Measurements from ENCODE around the gene IQSEC1. TPM values are rescaled to one million over a fixed set of nuclear protein-coding genes. Genes with fewer than 3 reads are reported as not detected.

Gene IQSEC1
- total and polyA plus RNA-seq, 2 donors (not counting 3 experiments of a cell fraction or from before 2014, with no cell fraction given): 5.2 to 18.0 TPM

DNA sequence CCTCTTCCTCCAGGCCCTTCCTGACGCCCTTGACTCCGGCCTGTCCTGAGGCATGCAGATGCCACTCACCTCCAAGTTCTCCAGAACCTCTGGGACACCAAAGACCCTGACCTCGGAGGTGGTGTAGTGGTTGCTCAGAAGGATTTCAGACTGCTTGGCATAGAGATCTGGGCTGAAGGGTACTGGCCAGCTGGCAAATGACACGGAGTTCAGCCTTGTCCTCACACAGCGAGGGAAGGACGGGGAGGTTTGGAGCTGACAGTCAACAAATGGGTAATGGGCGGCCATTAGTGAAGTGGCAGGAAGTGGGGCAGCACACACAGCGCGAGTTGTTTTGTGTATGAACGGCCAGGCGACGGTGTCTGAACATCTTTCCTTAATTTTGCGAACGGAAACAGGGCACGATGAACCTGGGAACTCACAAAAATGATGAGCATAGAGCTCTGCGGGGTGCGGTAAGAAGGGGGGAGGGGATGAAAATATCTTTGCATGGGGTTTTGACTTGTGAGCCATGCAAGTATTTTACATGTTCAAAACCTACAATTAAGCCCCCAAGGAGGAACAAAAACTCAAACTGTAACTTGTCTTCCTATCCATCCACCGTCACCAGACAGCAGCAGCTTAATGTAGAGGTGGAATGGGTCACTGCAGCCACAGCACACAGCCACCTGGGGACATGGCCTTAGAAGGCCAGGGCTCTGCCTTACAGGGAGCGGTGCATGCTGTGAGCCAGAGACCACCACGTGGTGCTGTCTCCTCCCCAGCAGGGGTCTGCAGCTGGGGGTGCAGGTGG, 188.2 kb downstream of the IQSEC1 start:
- no peak overlapping the region for H2AFZ ChIP-seq (ENCODE audit: low read depth, low read length)
- TF ChIP-seq MYC (IDR thresholded peaks at IDR 0.05; ENCODE audit: low read depth, low read length) (no peak), EZH2 (IDR thresholded peaks at IDR 0.05; ENCODE audit: borderline replicate concordance, low read depth, low read length, severe bottlenecking) (no peak), FOS (IDR thresholded peaks at IDR 0.05; ENCODE audit: borderline replicate concordance, insufficient read depth, low read length) (no peak), POLR2A (IDR thresholded peaks at IDR 0.05; ENCODE audit: low read depth, low read length) (no peak)
- TF ChIP-seq, protein P1, sequence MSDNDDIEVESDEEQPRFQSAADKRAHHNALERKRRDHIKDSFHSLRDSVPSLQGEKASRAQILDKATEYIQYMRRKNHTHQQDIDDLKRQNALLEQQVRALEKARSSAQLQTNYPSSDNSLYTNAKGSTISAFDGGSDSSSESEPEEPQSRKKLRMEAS (IDR thresholded peaks at IDR 0.05; ENCODE audit: insufficient read depth, insufficient read length): no peak
- dilution Hi-C loops (cut with MboI; ENCODE audit: extremely low pct_ligation_motif_present, low sequenced_read_pairs): no loop called here

DNA sequence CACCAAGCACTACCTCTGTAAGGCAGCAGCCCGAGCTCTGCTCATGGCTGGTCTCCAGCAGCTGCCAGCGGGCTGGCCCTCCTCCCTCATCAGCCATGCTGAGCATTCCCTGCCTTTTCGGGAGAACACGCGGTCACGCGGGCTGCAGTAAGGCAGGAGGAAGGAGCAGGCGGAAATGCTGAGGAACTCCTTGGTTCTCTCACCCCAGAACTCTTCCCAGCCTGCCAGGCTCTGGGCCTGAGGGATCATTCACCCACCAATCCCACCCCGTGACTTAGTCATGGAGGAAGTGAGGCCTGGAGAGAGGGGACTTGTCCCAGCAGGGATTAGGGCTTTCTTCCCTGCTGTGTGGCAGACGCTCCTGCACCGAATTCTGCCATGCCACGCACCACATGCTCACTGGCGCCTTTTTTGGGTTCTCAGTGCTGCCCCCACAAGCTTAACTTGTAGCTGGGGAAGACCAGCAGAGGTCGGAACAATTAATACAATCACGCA, 189.0 kb downstream of the IQSEC1 start:
- no peak for TF ChIP-seq POLR2A (IDR thresholded peaks at IDR 0.05; ENCODE audit: low read depth, low read length)
- TF ChIP-seq JUN (IDR thresholded peaks at IDR 0.05; ENCODE audit: borderline replicate concordance, insufficient read depth, insufficient read length, low read depth): no peak
- no peak for TF ChIP-seq EZH2 (IDR thresholded peaks at IDR 0.05; ENCODE audit: borderline replicate concordance, low read depth, low read length, severe bottlenecking)
- TF ChIP-seq GATA2 (IDR thresholded peaks at IDR 0.05; ENCODE audit: insufficient read depth, insufficient read length, low read depth, low read length): no peak
- TF ChIP-seq MYC (IDR thresholded peaks at IDR 0.05; ENCODE audit: low read depth, low read length): no peak
- TF ChIP-seq POLR2AphosphoS5 (IDR thresholded peaks at IDR 0.05; ENCODE audit: insufficient read depth, low read depth, low read length): no peak
- no peak for TF ChIP-seq FOS (IDR thresholded peaks at IDR 0.05; ENCODE audit: borderline replicate concordance, insufficient read depth, low read length)
- TF ChIP-seq, protein P2, sequence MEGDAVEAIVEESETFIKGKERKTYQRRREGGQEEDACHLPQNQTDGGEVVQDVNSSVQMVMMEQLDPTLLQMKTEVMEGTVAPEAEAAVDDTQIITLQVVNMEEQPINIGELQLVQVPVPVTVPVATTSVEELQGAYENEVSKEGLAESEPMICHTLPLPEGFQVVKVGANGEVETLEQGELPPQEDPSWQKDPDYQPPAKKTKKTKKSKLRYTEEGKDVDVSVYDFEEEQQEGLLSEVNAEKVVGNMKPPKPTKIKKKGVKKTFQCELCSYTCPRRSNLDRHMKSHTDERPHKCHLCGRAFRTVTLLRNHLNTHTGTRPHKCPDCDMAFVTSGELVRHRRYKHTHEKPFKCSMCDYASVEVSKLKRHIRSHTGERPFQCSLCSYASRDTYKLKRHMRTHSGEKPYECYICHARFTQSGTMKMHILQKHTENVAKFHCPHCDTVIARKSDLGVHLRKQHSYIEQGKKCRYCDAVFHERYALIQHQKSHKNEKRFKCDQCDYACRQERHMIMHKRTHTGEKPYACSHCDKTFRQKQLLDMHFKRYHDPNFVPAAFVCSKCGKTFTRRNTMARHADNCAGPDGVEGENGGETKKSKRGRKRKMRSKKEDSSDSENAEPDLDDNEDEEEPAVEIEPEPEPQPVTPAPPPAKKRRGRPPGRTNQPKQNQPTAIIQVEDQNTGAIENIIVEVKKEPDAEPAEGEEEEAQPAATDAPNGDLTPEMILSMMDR (IDR thresholded peaks at IDR 0.05; ENCODE audit: extremely low read depth in 1 of 2, insufficient read depth in 1 of 2, low read depth in 1 of 2, low read length in 2 of 2): no peak
- TF ChIP-seq, protein P1 (IDR thresholded peaks at IDR 0.05; ENCODE audit: insufficient read depth, insufficient read length): no peak
- Histone ChIP-seq H3K9me1 (replicated peaks; ENCODE audit: control insufficient read depth, extremely low read depth, insufficient read depth, low read length) (no peaks in the 10 kb centered on the region), H4K20me1 (replicated peaks; ENCODE audit: control insufficient read depth, extremely low read depth, insufficient read depth, low read length) (no peaks in the 10 kb centered on the region), H3K27me3 (ENCODE audit: control insufficient read depth in 2 of 2, insufficient read depth in 2 of 2, low read length in 2 of 2) (peaks cover 4 to 11% of the 10 kb centered on the region in 2 experiments), H3K4me2 (ENCODE audit: insufficient read depth, low read length) (no peak overlapping the region), H3K4me3 (replicated peaks in 1 of 3; ENCODE audit: insufficient read depth in 1 of 3, low read depth in 1 of 3, low read length in 3 of 3) (no peak overlapping the region), H3K9ac (replicated peaks; ENCODE audit: extremely low read depth, insufficient read depth, low read length) (no peak overlapping the region), H3K4me1 (ENCODE audit: control insufficient read depth, extremely low read depth, insufficient read depth, low read length) (no peaks in the 10 kb centered on the region), H3K36me3 (ENCODE audit: control insufficient read depth in 2 of 2, extremely low read depth in 1 of 2, insufficient read depth in 2 of 2, low read length in 2 of 2) (no peaks in the 10 kb centered on the region), H2AFZ (ENCODE audit: low read depth, low read length) (no peak overlapping the region), H3K27ac (ENCODE audit: insufficient read depth, low read depth, low read length) (no peak overlapping the region), H3K9me3 (replicated peaks; ENCODE audit: control insufficient read depth, insufficient read depth, low read length) (no peaks in the 10 kb centered on the region), H3K79me2 (ENCODE audit: control insufficient read depth, insufficient read depth, low read length) (no peaks in the 10 kb centered on the region)
- no peak for DNase-seq (ENCODE audit: low read depth, low spot score)
- ChIA-PET CTCF (interaction anchor here (1.1 kb wide), 1 partner anchor 111 kb away, joined by 3 read pairs; no protein-coding TSS in a partner anchor), POLR2A (no interaction called here)
- FAIRE-seq: no peak
- intact Hi-C loops (cut with micrococcal nuclease) (no loop called here), dilution Hi-C loops (cut with MboI; ENCODE audit: extremely low pct_ligation_motif_present, low sequenced_read_pairs) (no loop called here)
- BruUV-seq (replicated peaks): no TSS peak

More for the DNA sequence above, 188.2 kb downstream of the IQSEC1 start:
- Histone ChIP-seq H3K4me2 (ENCODE audit: insufficient read depth, low read length) (no peak overlapping the region), H3K27me3 (ENCODE audit: control insufficient read depth in 2 of 2, insufficient read depth in 2 of 2, low read length in 2 of 2) (peaks cover 8 to 11% of the 10 kb centered on the region in 2 experiments), H3K79me2 (ENCODE audit: control insufficient read depth, insufficient read depth, low read length) (no peaks in the 10 kb centered on the region), H4K20me1 (replicated peaks; ENCODE audit: control insufficient read depth, extremely low read depth, insufficient read depth, low read length) (no peaks in the 10 kb centered on the region), H3K9me1 (replicated peaks; ENCODE audit: control insufficient read depth, extremely low read depth, insufficient read depth, low read length) (no peaks in the 10 kb centered on the region), H3K36me3 (ENCODE audit: control insufficient read depth in 2 of 2, extremely low read depth in 1 of 2, insufficient read depth in 2 of 2, low read length in 2 of 2) (no peaks in the 10 kb centered on the region), H3K4me1 (ENCODE audit: control insufficient read depth, extremely low read depth, insufficient read depth, low read length) (no peaks in the 10 kb centered on the region), H3K4me3 (replicated peaks in 1 of 3; ENCODE audit: insufficient read depth in 1 of 3, low read depth in 1 of 3, low read length in 3 of 3) (no peak overlapping the region), H3K27ac (ENCODE audit: insufficient read depth, low read depth, low read length) (no peak overlapping the region), H3K9ac (replicated peaks; ENCODE audit: extremely low read depth, insufficient read depth, low read length) (no peak overlapping the region), H3K9me3 (replicated peaks; ENCODE audit: control insufficient read depth, insufficient read depth, low read length) (no peaks in the 10 kb centered on the region)
- no TSS peak for BruUV-seq (replicated peaks)
- POLR2A ChIA-PET: no interaction called here
- CTCF ChIA-PET: interaction anchor here (1.0 to 1.1 kb wide), 2 partner anchors 16 to 110 kb away, joined by 3 read pairs; no protein-coding TSS in a partner anchor
- DNase-seq (ENCODE audit: low read depth, low spot score) (no peak), FAIRE-seq (no peak)
- intact Hi-C loops (cut with micrococcal nuclease): no loop called here
